ENCODE measurements around the gene SLFNL1.
A peak's percentile ranks its signal among the peaks of the same experiment; 100 is the strongest.

The SLFNL1 gene

DNA sequence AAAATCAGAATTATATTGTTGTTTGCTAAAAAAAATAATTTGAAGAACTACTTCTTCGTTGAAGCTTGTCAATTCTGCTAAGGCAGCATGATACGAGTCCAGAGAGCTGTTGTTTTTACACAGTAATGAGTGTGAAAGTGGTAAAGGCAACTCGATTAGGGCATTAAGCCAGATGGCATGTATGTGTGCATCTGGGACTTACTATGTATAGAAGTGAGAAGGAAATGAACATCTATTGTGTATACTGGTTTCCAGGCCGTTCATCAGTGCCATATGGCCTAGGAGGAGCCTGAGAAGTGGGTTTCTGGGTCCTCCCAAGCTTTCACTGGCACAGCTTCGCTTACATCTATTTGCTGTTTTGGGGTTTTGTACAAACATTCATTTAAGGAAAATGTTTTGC, 36.4 kb downstream of the SLFNL1 start:
- no peak for DNase-seq

DNA sequence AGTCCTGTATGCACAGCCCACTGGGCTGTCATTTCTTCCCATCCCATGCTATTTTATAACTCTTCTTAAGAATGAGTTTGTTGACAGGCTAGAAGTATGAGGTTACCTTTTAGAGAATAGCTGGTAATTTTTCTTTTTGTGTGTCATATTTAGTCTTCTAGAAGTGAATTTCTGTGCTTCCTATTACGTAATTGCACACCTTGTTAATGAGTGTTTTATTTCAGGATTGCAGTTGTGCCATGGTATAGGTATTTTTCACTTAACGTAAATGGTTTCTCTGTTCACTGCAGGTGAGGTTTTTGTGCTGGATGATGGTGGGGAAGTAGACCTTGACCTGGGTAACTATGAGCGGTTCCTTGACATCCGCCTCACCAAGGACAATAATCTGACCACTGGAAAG, 37.0 kb downstream of the SLFNL1 start:
- DNase-seq: no peak

DNA sequence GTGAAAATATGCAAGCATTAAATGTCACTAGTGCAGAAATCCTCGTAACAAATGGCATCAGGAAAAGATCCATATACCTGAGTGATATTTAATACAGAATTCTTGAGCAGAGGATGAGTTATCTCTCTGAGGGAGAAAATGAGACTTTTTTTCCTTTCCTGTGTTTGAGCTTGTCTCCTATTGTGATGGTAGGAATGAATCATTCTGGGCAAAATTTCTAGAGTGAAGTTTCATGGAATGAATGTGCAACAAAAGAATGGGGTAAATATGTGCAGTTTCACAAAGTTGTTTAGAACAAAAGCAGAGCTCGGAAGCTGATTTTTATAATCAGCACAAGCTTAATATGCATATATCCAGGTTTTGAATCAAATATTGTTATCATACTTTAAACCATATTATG, 37.5 kb downstream of the SLFNL1 start:
- no peak for DNase-seq

DNA sequence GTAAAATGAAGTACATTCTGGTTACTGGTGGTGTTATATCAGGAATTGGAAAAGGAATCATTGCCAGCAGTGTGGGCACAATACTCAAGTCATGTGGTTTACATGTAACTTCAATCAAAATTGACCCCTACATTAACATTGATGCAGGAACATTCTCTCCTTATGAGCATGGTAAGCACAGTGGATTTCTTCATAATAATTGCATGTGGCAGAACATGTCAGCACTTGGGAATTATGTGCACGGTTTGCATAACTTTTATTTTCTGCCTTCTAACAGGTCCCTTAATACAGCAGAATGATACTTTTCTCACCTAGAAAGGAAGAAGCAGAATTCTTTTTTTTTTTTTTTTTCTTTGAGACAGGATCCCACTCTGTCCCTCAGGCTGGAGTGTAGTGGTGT, 38.2 kb downstream of the SLFNL1 start:
- DNase-seq: no peak

DNA sequence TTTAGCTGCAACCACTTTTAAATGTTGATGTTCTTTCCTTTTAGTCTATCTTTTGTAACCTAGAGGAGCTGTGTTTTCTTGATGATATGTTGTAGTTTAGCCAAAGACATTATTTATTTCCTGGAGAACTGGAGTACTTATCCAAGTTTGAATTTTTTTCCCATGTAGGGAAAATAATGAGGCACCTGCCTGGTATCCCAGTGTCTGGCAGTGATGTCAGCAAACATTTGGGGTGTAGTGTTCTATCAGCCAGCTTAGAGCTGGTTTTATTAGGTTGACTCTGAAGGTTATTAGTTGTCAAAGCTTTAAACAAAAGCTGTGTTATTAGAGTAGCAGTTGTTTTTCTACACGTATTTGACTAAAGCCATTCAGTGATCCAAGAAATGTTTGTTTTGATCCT, 38.8 kb downstream of the SLFNL1 start:
- DNase-seq: no peak

DNA sequence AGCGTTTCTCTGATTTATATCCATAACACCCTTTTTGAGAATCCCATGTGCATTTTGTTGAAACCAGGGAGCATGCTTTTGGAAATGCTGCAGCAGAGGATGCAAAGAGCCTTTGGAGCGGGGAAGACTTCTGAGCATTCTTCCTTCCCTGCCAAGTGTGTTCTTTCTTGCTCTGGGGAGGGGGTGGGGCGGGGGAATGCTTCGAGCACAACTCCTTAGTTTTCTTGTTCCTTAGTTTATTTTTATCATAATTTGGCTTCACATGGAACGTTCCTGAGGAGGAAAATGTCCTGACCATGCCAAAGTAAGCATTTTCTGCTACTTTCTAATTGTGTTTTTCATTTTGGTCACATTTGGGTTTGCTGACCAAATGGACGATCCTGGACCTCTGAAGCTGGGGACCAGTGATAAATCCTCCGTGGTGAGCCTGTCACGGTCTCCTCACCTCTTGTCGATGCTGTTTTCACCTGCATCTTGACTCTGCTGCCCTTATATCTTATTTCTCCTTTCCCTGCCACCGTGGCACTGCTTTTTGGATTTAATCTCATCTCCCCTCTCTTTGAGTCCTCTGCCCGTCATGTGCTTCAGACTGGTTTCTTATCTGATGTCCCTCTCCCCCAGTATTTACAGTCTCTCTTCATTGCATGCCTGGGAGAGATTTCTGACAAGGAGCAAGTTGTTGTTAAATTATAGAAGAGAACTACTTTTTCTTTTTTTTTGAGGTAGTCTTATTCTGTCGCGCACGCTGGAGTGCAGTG, 39.7 kb downstream of the SLFNL1 start:
- no peak for DNase-seq

DNA sequence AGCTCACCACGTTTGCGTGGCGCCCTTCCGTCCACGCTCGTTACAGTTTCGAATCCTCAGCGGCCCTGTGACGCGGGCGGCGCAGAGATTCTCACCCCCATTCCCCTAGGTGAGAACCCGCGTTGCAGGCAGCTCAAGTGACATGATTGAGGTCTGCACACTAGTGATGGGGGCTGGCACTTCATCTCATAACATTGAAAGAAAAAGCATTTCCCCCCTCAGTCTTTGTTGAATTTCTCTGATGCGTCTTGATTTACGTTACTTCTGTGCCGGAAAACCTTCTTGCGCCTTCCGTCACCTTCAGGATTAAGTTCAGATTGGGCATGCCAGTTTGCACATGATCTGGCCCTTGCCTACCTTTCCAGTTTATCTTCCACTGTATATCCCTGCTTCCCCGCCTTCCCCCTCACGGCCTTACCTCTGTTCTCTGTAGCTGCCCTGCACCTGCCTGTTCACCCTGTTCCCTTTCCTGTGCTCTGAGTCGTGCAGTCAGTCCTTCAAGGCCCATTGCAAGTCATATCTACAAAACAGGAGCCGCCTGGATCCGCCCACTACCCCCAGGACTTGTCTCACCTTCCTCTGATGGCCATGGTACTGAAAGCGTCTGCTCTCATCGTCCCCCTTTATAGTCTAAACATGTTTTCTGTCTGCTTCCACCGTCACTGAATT, 40.9 kb downstream of the SLFNL1 start:
- peak; percentile 45 for DNase-seq

DNA sequence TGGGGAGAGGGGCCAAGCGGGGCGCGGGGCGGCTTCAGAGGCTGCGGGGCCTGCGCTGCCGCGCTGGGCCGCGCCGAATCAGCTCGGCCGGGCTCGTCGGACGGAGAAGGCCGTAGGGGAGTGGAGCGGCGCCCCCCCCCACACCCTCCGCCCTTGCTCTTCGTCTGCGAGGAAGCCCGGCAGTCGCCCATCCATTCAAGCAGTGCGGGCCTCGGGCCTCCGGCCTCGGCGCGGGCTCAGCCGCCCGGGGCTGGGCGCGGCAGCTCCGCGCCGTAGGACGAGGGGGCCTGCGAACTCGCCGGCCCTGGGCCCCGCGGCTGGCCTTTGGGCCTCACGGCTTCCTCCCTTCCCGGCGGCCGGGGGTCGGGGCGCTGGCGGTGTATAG, 41.5 kb downstream of the SLFNL1 start:
- no peak for DNase-seq

DNA sequence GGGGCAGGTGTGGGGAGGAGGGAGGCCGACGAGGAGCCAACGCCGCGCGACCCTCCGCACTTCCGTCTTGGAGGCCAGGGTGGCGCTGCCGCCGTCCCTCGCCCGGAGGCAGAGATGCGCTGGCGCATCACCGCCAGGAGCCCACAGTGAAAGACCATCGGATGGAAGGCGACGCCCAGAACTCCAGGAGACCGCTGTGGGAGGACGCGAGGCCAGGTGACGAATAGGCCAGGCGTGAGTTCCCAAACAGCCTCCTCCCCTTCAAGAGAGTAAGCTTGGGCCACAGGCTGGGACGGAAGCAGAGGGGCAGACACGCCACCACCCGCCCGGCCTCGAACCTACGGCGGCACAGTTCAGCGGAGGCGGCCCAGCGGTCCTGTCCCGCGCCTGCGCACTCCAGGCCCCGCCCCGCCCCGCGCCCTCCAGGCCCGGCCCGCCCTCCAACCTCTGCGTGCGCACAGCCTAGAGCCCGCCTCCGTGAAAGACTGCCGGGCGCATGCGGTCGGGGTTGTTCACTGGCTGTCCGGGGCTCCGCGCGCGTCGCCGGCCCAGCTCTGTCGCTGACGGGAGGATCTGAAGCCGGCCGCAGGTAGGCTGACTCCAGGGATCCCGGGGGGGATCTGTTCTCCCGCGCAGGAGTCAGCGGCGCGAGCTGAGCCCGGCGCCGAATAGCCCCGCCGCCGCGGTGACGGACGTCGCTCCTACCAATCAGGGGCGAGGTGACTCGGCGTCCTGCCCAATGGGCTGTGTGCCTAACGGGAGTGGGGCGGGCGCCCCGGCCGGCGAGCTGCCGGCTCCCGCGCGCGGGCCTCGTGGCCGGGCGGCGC, 42.1 kb downstream of the SLFNL1 start, which contains the start of gene CTPS1:
Gene CTPS1 (plus strand): TSS at position 456 of the 827 bp plus-strand sequence. CDS start 3,595 bp downstream, outside the sequence.
- peak; percentile 93 for DNase-seq

DNA sequence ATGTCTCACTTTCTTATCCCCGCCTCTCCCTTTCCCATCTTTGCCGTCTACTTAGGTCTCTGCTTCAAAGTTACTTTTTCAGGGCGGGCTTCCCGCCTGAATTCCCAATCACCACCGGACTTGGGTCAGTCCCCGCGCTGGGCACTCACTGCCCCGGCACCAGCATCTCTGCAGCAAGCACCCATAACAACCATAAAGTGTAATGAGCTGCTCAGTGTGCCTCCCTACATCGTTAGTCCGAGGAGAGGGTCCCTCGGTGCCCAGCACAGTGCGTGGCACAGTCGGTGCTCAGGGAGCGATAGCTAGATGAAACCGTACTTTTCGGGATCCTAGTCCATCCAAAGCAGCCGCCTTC, 42.7 kb downstream of the SLFNL1 start:
- no peak for DNase-seq

DNA sequence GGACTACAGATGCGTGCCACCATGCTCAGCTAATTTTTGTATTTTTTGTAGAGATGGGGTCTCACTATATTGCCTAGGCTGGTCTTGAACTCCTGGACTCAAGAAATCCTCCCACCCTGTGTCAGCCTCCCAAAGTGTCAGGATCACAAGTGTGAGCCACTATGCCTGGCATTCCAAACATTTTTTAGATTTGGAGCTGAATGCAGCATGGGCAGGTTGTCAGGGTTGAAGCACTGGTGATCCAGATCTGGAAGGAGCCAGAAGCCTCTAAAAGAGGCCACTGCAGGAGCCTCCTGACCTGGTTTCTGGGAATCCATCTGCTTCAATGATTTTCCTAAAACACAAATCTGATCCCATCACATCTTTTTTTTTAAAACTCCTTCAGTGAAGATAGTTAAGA, 43.8 kb downstream of the SLFNL1 start:
- DNase-seq: no peak

DNA sequence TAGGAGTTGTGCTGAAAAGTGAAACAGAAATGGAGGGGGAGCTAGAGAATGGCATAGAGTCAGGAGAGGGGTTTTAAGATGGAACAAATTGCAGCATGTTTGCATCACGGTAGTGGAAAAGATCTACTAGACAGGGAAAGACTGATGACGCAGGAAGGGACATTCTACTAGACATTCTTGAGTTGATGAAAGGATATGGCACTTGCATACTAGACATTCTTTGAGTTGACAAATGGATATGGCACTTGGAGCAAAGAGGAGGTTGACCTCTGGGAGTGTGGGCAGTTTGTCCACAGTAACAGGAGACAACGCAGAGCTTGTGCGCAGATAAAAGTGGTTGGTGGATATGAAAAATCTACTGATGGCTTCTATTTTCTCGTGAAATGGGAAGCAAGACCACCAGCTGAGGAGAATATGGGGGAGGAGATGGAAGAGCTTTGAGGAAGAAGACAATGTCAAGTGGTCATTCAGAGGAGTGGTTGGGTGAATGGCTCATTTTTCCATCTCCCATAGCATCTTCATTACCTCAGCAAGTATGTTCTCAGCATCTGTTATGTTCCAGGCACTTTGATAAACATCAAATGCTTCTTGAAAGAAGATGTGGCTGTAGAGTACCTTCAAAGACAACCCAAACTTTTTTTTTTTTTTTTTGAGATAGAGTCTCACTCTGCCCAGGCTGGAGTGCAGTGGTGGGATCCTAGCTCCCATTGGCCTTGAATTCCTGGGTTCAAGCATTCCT, 44.4 kb downstream of the SLFNL1 start:
- DNase-seq: no peak

DNA sequence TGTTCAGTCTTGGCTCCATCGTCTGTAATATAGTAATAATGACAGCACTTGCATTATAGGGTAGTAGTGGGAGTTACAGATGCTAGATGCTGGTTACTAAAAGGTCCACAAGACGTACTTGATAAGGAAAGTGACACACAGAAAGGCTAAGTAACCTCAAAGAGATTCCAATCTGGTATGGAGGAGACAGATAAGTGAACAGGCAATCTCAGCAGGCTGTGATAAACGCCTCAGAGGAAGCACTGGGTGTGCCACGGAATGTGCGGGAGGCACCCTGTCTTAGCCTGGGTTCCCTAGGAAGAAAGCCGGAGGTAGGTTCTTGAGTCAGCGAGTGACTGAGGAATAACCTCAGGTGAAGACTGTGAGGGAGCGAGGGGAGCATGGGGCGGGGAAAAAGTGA, 46.6 kb downstream of the SLFNL1 start:
- DNase-seq: no peak

DNA sequence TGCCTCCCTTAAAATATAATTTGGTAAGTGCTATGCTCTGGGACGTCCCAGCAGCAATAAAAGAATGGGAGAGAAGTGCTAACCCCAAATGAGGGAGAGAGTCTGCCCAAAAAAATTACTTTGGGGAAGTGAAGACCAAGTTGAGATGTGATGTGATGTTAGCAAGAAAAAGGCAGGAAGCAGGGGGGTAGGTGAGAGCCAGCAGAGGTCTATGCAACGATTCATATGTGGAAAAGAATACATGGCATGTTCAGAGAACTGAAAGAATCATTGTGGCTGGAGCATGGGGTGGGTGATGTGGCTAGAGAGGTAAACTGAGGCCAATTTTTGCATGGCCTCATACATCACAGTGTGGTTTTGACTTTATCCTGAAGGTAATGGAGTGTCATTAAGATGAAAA, 47.6 kb downstream of the SLFNL1 start:
- no peak for DNase-seq

DNA sequence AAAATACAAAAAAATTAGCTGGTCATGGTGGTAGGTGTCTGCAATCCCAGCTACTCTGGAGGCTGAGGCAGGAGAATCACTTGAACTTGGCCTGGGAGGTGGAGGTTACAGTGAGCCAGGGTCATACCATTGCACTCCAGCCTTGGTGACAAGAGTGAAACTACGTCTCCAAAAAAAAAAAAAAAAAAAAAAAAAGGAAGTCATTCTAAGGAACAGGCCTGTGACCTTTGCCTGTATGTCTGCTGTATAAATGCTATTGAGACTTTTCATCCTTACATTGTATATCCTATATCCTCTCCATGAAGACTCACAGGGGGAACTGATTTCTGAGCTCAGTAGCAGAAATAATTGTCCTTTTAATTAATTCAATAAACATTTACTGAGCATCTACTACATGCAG, 49.6 kb downstream of the SLFNL1 start:
- DNase-seq: no peak

DNA sequence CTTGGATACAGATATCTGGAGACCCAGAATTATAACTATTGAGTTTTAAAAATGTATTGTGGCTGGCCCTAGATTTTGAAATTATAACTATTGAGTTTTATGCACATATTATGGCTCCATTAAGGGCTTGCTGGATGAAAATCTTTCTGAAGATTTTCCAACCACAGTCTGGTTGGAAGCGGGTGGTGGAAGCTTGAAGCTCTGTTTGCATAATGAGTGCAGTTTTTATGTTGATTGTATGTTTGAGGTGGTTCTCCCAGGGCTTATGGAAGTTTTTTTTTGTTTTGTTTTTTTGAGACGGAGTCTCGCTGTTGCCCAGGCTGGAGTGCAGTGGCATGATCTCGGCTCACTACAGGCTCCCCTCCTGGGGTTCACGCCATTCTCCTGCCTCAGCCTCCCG, 52.1 kb downstream of the SLFNL1 start:
- DNase-seq: no peak

DNA sequence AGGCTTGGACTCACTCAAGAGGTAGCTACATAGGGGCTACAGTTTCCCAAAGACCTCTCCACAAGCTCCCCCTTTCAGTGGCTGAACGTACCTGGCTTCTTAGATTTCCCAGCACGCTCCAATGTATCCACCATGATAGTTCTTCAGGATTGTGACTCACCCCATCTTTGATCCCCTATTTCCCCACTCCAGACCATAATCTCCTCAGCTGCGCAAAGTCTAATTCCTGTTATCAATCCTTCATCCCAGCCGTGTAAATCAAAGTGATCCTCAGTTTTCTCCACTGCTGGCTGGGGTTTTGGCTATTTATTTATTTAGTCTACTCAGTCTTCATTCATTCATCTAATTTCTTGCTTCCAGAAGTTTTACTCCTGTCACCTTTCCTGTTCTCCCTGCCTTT, 55.1 kb downstream of the SLFNL1 start:
- no peak for DNase-seq
